Neuronal stem cell (in vitro differentiated cells): ENCODE data around the gene SHC2.
A peak's percentile ranks its signal among the peaks of the same experiment; 100 is the strongest.

Experiments
- DNase-seq: peaks from one replicate; pipeline ENCODE4 v3.0.0-alpha.2; 2013; ENCODE audit warnings: low spot score
- H2AFZ ChIP-seq: one replicate; pipeline ENCODE4 v1.6.1; 2013; ENCODE audit warnings: mild to moderate bottlenecking, low read length, inconsistent platforms
- H2AK5ac ChIP-seq: 2 replicates; pipeline ENCODE4 v1.6.1; 2013; ENCODE audit warnings: low read depth, mild to moderate bottlenecking, inconsistent platforms, low read length, moderate library complexity, mixed read lengths
- H2BK120ac ChIP-seq: 2 replicates; pipeline ENCODE4 v1.6.1; 2013; ENCODE audit warnings: low read depth, mild to moderate bottlenecking, inconsistent platforms, low read length, moderate library complexity, mixed read lengths
- H2BK12ac ChIP-seq: one replicate; pipeline ENCODE4 v1.6.1; 2013; ENCODE audit warnings: low read length, inconsistent platforms
- H2BK15ac ChIP-seq: 2 replicates; pipeline ENCODE4 v1.6.1; 2013; ENCODE audit warnings: mild to moderate bottlenecking, low read length, inconsistent platforms, mixed read lengths
- H2BK5ac ChIP-seq: one replicate; pipeline ENCODE4 v1.6.1; 2013; ENCODE audit warnings: inconsistent platforms, mild to moderate bottlenecking, low read length, moderate library complexity
- H3K14ac ChIP-seq: one replicate; pipeline ENCODE4 v1.6.1; 2013; ENCODE audit warnings: low read length, inconsistent platforms
- H3K18ac ChIP-seq: 2 replicates; pipeline ENCODE4 v1.6.1; 2013; ENCODE audit warnings: low read length, inconsistent platforms
- H3K23ac ChIP-seq: 2 replicates; pipeline ENCODE4 v1.6.1; 2013; ENCODE audit warnings: low read depth, mild to moderate bottlenecking, mixed read lengths, low read length, inconsistent platforms; ENCODE audit not compliant: poor library complexity
- H3K27ac ChIP-seq: replicated peaks from 3 replicates; pipeline ENCODE4 v1.5.1; 2013; ENCODE audit warnings: low read length, inconsistent platforms
- H3K27me3 ChIP-seq, 3 experiments: 2 replicates each; pipeline ENCODE4 v1.6.1; 2013; ENCODE audit warnings: low read length in 3 of 3, mild to moderate bottlenecking in 2 of 3, inconsistent platforms in 1 of 3, low read depth in 1 of 3, mixed read lengths in 1 of 3, moderate library complexity in 1 of 3; ENCODE audit not compliant: control insufficient read depth in 3 of 3, insufficient read depth in 3 of 3
- H3K36me3 ChIP-seq, 2 donors: replicated peaks in 1 of 2; 2 replicates each; pipeline ENCODE4 v1.6.1; 2013; ENCODE audit warnings: low read length in 2 of 2; ENCODE audit not compliant: control insufficient read depth in 2 of 2, insufficient read depth in 2 of 2
- H3K4ac ChIP-seq: 2 replicates; pipeline ENCODE4 v1.6.1; 2013; ENCODE audit warnings: inconsistent platforms, mild to moderate bottlenecking, low read length, moderate library complexity
- H3K4me1 ChIP-seq, 2 donors: 1 replicate in 1 of 2; 2 replicates in 1 of 2; pipeline ENCODE4 v1.6.1; 2013; ENCODE audit warnings: low read length in 2 of 2, low read depth in 1 of 2; ENCODE audit not compliant: control insufficient read depth in 2 of 2, insufficient read depth in 1 of 2
- H3K4me2 ChIP-seq: one replicate; pipeline ENCODE4 v1.6.1; 2013; ENCODE audit warnings: mild to moderate bottlenecking, low read length, inconsistent platforms; ENCODE audit not compliant: insufficient read depth, poor library complexity, severe bottlenecking
- H3K4me3 ChIP-seq, 2 donors: 2 replicates each; pipeline ENCODE4 v1.5.1; 2013; ENCODE audit warnings: low read length in 2 of 2, mild to moderate bottlenecking in 2 of 2, inconsistent platforms in 1 of 2, moderate library complexity in 1 of 2
- H3K79me1 ChIP-seq: one replicate; pipeline ENCODE4 v1.6.1; 2013; ENCODE audit warnings: low read depth, mild to moderate bottlenecking, inconsistent platforms, low read length, moderate library complexity
- H3K9ac ChIP-seq: one replicate; pipeline ENCODE4 v1.6.1; 2013; ENCODE audit warnings: mild to moderate bottlenecking, low read depth, low read length, inconsistent platforms; ENCODE audit not compliant: poor library complexity
- H3K9me3 ChIP-seq, 2 donors: replicated peaks in 1 of 2; 2 replicates each; pipeline versions ENCODE3 to v1.6.1; 2013; ENCODE audit warnings: low read length in 2 of 2, mild to moderate bottlenecking in 2 of 2, inconsistent platforms in 1 of 2, low read depth in 1 of 2, mixed read lengths in 1 of 2, moderate library complexity in 1 of 2; ENCODE audit not compliant: control insufficient read depth in 2 of 2, insufficient read depth in 1 of 2
- H4K8ac ChIP-seq: one replicate; pipeline ENCODE4 v1.6.1; 2013; ENCODE audit warnings: low read depth, mild to moderate bottlenecking, inconsistent platforms, low read length, moderate library complexity
- H4K91ac ChIP-seq: one replicate; pipeline ENCODE4 v1.6.1; 2013; ENCODE audit warnings: low read length, low read depth, mild to moderate bottlenecking, inconsistent platforms; ENCODE audit not compliant: poor library complexity
- WGBS, 2 donors: extraction: QIAGEN DNeasy Blood & Tissue Kit; methylation state at CpG; one replicate each; pipeline ENCODE4 v1.1.7; 2013; ENCODE audit warnings: missing lambda C conversion rate in 2 of 2, mixed read lengths in 1 of 2; ENCODE audit not compliant: insufficient read length in 2 of 2, insufficient replicate concordance in 1 of 2; ENCODE audit errors: extremely low coverage in 2 of 2; 5-methylcytosine and 5-hydroxymethylcytosine counted together

Gene SHC2

GRCh38 chr19:498511-498891 lies 37.7 kb upstream of the SHC2 start:
- Histone ChIP-seq H3K4ac (peak overlapping the region; percentile 5), H3K18ac (peak overlapping the region; percentile 89), H3K79me1 (peaks cover 1% of the 10 kb centered on the region), H3K4me1 (peaks cover 0 to 2% of the 10 kb centered on the region in 2 donors), H4K91ac (no peak overlapping the region), H2AFZ (no peak overlapping the region), H4K8ac (no peak overlapping the region), H3K36me3 (no peaks in the 10 kb centered on the region), H3K14ac (no peak overlapping the region), H2BK120ac (no peak overlapping the region), H2BK15ac (peak overlapping the region; percentile 81), H3K23ac (peak overlapping the region; percentile 0), H3K9ac (peak overlapping the region; percentile 30), H3K27ac (no peak overlapping the region), H3K9me3 (peaks cover 5 to 7% of the 10 kb centered on the region in 2 donors), H3K4me3 (no peak overlapping the region), H2BK12ac (peak overlapping the region; percentile 41), H2BK5ac (no peak overlapping the region), H2AK5ac (peak overlapping the region; percentile 83), H3K4me2 (peak overlapping the region; percentile 25), H3K27me3 (peaks cover 15 to 39% (median 24%) of the 10 kb centered on the region in 3 experiments)
- WGBS, 2 donors, result no CpG with 5 or more reads among the region's 26 CpGs
- DNase-seq, result no peak

DNA sequence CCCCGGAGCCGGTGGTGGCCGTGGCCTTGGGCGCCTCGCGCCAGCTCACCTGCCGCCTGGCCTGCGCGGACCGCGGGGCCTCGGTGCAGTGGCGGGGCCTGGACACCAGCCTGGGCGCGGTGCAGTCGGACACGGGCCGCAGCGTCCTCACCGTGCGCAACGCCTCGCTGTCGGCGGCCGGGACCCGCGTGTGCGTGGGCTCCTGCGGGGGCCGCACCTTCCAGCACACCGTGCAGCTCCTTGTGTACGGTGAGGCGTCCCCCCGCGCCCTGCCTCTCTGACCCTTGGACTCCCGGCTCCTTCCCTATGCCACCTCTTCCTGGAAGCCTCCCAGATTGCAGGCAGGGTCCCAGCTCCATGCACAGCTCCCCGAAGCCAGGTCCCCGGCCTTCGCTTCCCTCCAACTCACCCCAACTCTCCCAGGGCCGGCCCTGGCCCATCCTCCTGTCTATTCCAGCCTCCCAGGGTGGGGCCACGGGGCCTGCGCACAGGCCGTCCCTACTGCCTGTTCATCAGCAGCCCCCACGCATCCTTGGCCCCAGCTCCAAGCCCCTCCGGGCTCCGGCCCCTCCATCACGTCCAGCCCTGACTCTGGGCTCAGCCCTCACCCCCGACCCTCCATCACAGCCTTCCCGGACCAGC lies 37.2 kb upstream of the SHC2 start:
- no CpG with 5 or more reads among the region's 50 CpGs for WGBS, 2 donors
- DNase-seq, result no peak

DNA sequence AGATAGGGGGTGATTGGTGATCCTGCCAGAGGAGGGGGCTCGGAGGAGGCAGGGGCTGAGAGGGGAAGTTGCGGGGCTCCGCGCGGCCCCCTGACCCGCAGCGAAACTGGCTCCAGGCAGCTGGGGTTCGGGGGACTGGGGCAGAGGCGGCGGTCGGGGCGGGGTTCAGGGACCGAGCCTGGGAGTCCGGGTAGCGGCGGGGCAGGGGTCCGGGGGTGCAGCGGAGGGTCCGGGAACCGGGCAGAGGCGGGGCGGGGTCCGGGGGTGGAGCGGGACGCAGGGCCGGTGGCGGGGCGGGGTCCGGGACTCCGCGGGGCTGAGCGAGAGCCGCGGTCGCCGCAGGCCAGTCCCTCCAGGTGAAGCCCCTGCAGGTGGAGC lies 36.6 kb upstream of the SHC2 start:
- Histone ChIP-seq H3K9me3 (peaks cover under 1 to 12% of the 10 kb centered on the region in 2 donors), H2BK12ac (peak overlapping the region; percentile 41), H3K23ac (no peak overlapping the region), H2BK120ac (no peak overlapping the region), H3K36me3 (no peaks in the 10 kb centered on the region), H3K4me2 (peak overlapping the region; percentile 49), H4K91ac (no peak overlapping the region), H3K4me1 (peaks cover 0 to 2% of the 10 kb centered on the region in 2 donors), H3K79me1 (peaks cover 1% of the 10 kb centered on the region), H3K14ac (no peak overlapping the region), H3K27me3 (peaks cover 15 to 39% (median 24%) of the 10 kb centered on the region in 3 experiments), H2AFZ (no peak overlapping the region), H2BK15ac (no peak overlapping the region), H3K27ac (no peak overlapping the region), H4K8ac (no peak overlapping the region), H2AK5ac (no peak overlapping the region), H3K9ac (no peak overlapping the region), H3K4me3 (peak overlapping the region in 1 of 2 donors; percentile 56), H3K18ac (peak overlapping the region; percentile 89), H2BK5ac (no peak overlapping the region), H3K4ac (no peak overlapping the region)
- WGBS, 2 donors, result no CpG with 5 or more reads among the region's 36 CpGs
- no peak for DNase-seq

More for the DNA sequence above, 37.2 kb upstream of the SHC2 start:
- H2BK15ac ChIP-seq, result peak overlapping the region; percentile 81
- no peak overlapping the region for H2AFZ ChIP-seq
- peak overlapping the region; percentile 83 for H2AK5ac ChIP-seq
- H2BK5ac ChIP-seq, result no peak overlapping the region
- H3K4me1 ChIP-seq, result peaks cover 0 to 2% of the 10 kb centered on the region in 2 donors
- H4K91ac ChIP-seq, result no peak overlapping the region
- no peak overlapping the region for H3K27ac ChIP-seq
- H3K18ac ChIP-seq, result peak overlapping the region; percentile 89
- no peaks in the 10 kb centered on the region for H3K36me3 ChIP-seq
- peak overlapping the region; percentile 49 for H3K4me2 ChIP-seq
- peaks cover 15 to 39% (median 24%) of the 10 kb centered on the region in 3 experiments for H3K27me3 ChIP-seq
- no peak overlapping the region for H2BK120ac ChIP-seq
- H3K23ac ChIP-seq, result peak overlapping the region; percentile 80
- peak overlapping the region; percentile 44 for H3K9ac ChIP-seq
- peak overlapping the region in 1 of 2 donors; percentile 56 for H3K4me3 ChIP-seq
- peaks cover 1% of the 10 kb centered on the region for H3K79me1 ChIP-seq
- peak overlapping the region; percentile 5 for H3K4ac ChIP-seq
- H3K14ac ChIP-seq, result peak overlapping the region; percentile 89
- H3K9me3 ChIP-seq, result peaks cover 5 to 10% of the 10 kb centered on the region in 2 donors
- peak overlapping the region; percentile 41 for H2BK12ac ChIP-seq
- H4K8ac ChIP-seq, result no peak overlapping the region

- H3K79me1 ChIP-seq, result peaks cover 1% of the 10 kb centered on the region
- no peak overlapping the region for H2BK5ac ChIP-seq
- H3K14ac ChIP-seq, result no peak overlapping the region
- no peak overlapping the region for H3K23ac ChIP-seq
- no peak for DNase-seq
- WGBS, 2 donors, result no CpG with 5 or more reads among the region's 18 CpGs
- peaks cover 2 to 13% of the 10 kb centered on the region in 2 donors for H3K9me3 ChIP-seq
- no peak overlapping the region for H3K18ac ChIP-seq
- no peak overlapping the region for H4K8ac ChIP-seq
- peaks cover 15 to 39% (median 24%) of the 10 kb centered on the region in 3 experiments for H3K27me3 ChIP-seq
- H2AFZ ChIP-seq, result no peak overlapping the region
- H3K4me2 ChIP-seq, result peak overlapping the region; percentile 23
- H3K9ac ChIP-seq, result no peak overlapping the region
- no peak overlapping the region for H4K91ac ChIP-seq
- no peak overlapping the region for H2BK120ac ChIP-seq
- H3K4ac ChIP-seq, result no peak overlapping the region
- H2BK12ac ChIP-seq, result no peak overlapping the region
- no peak overlapping the region for H3K27ac ChIP-seq
- no peak overlapping the region for H2AK5ac ChIP-seq
- peaks cover 0 to 2% of the 10 kb centered on the region in 2 donors for H3K4me1 ChIP-seq
- H2BK15ac ChIP-seq, result no peak overlapping the region
- no peak overlapping the region for H3K4me3 ChIP-seq
- no peaks in the 10 kb centered on the region for H3K36me3 ChIP-seq
These were observed 36.2 kb upstream of the SHC2 start for GRCh38 chr19:496986-497385.
